ENCODE results near the gene SLC22A2.

GRCh38 chr6:160238278-160238711 lies 20.3 kb downstream of the SLC22A2 start:
- no peak for TF ChIP-seq POLR2A (IDR thresholded peaks at IDR 0.05)
- TF ChIP-seq CTCF (IDR thresholded peaks at IDR 0.05): no peak
